ENCODE data around the gene SOX6.

SOX6 gene

DNA sequence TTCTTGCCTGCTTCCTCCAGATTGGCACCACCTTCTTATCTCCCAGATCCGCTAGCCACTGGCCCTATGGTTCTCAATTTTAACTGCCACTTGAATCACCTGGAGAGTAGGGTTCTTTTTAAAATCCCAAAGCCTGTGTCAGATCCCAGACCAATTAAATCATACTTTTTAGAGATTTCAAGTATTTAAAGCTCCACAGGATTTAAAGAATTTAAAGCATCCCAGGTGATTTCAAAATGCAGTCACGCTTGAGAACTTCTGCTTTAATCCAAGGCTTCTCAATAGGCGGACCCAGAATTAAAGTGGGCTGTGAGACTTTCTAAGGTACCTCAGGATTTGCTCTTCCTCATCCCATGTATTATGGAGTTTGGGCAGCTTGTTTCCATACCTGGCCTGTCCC, 400.0 kb downstream of the SOX6 start:
- CTCF ChIA-PET: no interaction called here
- TF ChIP-seq, protein P1, sequence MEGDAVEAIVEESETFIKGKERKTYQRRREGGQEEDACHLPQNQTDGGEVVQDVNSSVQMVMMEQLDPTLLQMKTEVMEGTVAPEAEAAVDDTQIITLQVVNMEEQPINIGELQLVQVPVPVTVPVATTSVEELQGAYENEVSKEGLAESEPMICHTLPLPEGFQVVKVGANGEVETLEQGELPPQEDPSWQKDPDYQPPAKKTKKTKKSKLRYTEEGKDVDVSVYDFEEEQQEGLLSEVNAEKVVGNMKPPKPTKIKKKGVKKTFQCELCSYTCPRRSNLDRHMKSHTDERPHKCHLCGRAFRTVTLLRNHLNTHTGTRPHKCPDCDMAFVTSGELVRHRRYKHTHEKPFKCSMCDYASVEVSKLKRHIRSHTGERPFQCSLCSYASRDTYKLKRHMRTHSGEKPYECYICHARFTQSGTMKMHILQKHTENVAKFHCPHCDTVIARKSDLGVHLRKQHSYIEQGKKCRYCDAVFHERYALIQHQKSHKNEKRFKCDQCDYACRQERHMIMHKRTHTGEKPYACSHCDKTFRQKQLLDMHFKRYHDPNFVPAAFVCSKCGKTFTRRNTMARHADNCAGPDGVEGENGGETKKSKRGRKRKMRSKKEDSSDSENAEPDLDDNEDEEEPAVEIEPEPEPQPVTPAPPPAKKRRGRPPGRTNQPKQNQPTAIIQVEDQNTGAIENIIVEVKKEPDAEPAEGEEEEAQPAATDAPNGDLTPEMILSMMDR (conservative IDR thresholded peaks at IDR 0.05; ENCODE audit: low read depth): no peak
- H3K27ac ChIP-seq: no peak overlapping the region
- no peak for DNase-seq (ENCODE audit: low spot score)
- POLR2A ChIA-PET (ENCODE audit: low non-redundant PET): no interaction called here

DNA sequence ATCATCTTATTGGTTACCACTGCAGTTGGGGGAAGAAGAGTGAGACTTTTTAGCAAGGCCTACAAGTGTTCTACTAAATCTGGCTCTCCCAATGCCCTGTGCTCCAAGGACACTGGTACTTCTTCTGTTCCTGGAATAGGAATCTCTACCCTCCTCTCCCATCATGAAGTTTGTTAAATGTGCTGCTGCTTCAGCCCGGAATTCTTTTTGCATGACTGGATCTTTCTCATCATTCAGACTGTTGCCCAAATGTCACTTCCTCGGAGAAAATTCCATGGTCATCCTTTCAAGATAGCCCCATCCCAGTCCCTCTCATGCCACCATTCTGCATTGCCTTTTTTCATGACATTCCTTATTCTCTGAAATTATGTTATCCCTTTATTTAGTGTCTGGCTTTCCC, 400.8 kb downstream of the SOX6 start:
- no peak for DNase-seq (ENCODE audit: low spot score)
- CTCF ChIA-PET: no interaction called here
- POLR2A ChIA-PET (ENCODE audit: low non-redundant PET): no interaction called here
- no peak overlapping the region for H3K27ac ChIP-seq
- TF ChIP-seq, protein P1 (conservative IDR thresholded peaks at IDR 0.05; ENCODE audit: low read depth): no peak

DNA sequence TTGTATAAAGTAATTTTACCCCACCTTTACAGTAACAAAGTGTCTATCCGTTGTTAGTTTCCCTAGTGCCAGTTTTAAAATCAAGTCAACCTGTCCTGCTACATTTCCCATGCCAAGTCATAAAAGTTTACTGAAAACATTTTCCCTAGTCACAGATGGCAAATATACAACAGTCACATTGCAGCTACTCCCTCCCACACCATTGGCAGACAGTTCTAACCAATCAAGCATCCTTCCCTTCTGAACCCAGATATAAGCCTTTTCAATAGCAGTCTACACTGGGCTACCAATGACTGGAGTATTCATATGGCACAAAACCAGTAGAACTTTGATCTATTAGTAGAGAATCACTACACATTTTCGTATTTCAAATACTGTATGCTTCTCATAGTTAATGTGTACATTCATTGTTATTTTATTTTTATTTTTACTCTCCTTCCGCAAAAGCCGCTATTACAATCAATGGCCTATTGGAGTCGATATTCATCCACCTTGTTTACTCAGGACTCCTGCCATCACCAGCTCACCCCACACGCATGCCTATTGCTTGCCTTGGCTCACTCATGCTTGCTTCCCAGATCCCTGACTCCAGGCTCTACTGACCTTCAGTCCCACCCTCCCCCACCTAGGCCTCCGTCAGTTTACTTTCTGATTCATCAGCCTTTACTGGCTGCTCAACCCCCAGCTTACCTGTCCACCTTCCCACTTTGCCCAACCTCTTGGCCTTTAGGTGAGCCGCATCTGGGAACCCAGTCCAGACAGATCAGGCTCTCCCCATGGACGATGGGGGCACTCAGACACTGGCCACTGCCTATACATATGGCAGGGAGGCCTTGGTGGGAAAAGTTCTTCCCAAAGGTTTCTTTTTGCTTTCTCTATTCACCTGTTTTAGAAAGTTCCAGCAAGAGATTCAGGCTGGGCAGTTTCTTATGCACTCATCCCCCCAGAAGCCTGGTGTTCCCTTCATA, 408.4 kb downstream of the SOX6 start:
- ChIA-PET CTCF (no interaction called here), POLR2A (ENCODE audit: low non-redundant PET) (no interaction called here)
- TF ChIP-seq, protein P1 (conservative IDR thresholded peaks at IDR 0.05; ENCODE audit: low read depth): no peak

DNA sequence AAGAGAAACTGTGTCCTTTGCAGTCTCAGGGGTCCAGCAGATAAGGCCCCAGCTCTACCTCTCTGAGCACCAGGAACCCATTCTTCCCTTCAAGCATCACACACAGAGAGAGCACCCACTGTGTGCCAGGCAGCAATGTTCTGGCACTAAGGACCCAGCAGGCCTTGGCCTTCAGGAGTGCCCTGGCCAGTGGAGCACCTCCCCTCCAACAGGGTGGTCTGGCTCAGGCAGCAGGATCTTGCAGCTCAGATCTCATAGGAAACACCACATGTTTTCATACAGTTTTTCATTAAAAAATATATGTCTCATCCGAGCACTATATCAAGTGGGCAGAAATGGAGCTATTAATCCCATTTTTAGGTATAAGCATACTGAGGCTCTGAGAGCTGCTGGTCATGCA, 410.6 kb downstream of the SOX6 start:
- POLR2A ChIA-PET (ENCODE audit: low non-redundant PET): no interaction called here
- no peak overlapping the region for H3K27ac ChIP-seq
- TF ChIP-seq, protein P1 (conservative IDR thresholded peaks at IDR 0.05; ENCODE audit: low read depth): no peak
- CTCF ChIA-PET: no interaction called here
- no peak for DNase-seq (ENCODE audit: low spot score)

More for the DNA sequence above, 408.4 kb downstream of the SOX6 start:
- DNase-seq (ENCODE audit: low spot score): no peak
- H3K27ac ChIP-seq: no peak overlapping the region

DNA sequence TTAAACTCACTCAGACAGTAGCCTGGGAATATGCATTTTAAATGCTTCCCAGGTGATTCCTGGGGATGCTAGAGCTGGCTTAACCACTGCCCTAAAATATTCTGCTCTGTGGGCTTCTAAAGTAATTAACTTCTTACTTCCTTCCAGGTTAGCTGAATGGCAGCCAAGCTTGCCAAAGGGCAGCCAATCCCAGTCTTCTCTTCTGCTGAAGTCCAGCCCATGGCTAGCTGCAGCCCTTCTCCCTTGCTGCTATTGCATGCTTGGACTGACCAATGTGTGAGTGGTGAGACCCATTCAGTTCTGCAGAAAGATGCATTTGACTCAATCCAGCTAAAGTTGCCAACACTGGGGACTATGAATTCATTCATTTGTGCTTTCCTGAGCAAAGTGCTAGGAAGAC, 411.9 kb downstream of the SOX6 start:
- TF ChIP-seq, protein P1 (conservative IDR thresholded peaks at IDR 0.05; ENCODE audit: low read depth): no peak
- ChIA-PET POLR2A (ENCODE audit: low non-redundant PET) (no interaction called here), CTCF (interaction anchor here (0.6 to 0.7 kb wide), 3 partner anchors 129 to 540 kb away, joined by 3 read pairs; no protein-coding TSS in a partner anchor)
- H3K27ac ChIP-seq: no peak overlapping the region
- DNase-seq (ENCODE audit: low spot score): no peak

DNA sequence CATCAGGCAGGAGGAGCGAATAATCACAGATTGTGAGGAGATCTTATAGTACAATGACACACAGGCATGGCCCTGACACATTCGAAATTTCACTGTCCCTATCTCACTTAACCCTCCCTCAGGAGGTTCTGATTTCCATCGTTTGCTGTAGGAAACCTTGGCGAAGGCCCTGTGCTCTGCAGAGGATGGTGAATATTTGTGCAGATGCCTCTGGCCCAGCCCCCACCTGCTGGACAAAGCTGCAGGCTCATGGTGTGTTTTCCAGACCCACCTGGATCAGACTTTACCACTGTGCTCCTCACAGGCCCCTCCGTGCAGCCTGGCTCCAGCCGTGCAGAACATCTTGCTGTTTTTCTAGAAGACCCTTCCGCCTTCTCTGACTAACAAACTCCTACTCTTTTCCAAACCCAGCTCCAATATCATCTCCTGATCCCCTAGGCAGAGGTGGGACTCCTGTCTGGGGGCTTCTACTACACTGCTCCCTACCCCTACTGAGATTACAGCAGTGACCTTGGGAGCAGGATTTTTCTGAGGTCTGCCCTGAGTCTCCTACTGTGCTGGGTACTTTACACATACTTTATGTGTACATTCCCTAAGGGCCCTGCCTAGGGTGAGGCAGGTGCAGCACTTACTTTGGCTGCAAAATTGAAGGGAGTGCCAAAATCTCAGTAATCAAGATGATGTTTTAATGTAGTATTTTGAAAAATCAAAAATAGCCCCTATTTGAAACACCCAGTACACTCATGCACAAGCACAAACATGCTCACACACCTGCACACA, 412.7 kb downstream of the SOX6 start:
- DNase-seq (ENCODE audit: low spot score): no peak
- POLR2A ChIA-PET (ENCODE audit: low non-redundant PET): no interaction called here
- TF ChIP-seq, protein P1 (conservative IDR thresholded peaks at IDR 0.05; ENCODE audit: low read depth): no peak
- H3K27ac ChIP-seq: no peak overlapping the region
- CTCF ChIA-PET: interaction anchor here (1.0 kb wide), 1 partner anchor 20 kb away, joined by 3 read pairs; no protein-coding TSS in a partner anchor
